Thyroid gland (tissue), 4 donors: Measurements from ENCODE around the gene SLC9A2. TPM values are rescaled to one million over a fixed set of nuclear protein-coding genes. Genes with fewer than 3 reads are reported as not detected.

Experiments used
- DNase-seq, 2 donors: peaks; one replicate each; pipeline ENCODE4 v3.0.0-alpha.2; 2019
- H3K27ac ChIP-seq, 3 donors: fragments of 200-600 bp; sonication (generic); 1 replicate in 2 of 3; 2 replicates in 1 of 3; pipeline ENCODE4 v1.5.1; 2016 to 2019; ENCODE audit warnings: mild to moderate bottlenecking in 1 of 3, moderate library complexity in 1 of 3
- H3K27me3 ChIP-seq: fragments of 200-600 bp; sonication (generic); one replicate; pipeline ENCODE4 v1.5.1; 2019
- H3K36me3 ChIP-seq, 2 donors: fragments of 200-600 bp; sonication (generic); one replicate each; pipeline ENCODE4 v1.5.1; 2016 to 2019
- H3K4me1 ChIP-seq, 2 donors: fragments of 200-600 bp; sonication (generic); one replicate each; pipeline ENCODE4 v1.5.1; 2017 to 2019
- H3K4me3 ChIP-seq, 3 donors: fragments of 200-600 bp; sonication (generic); replicated peaks in 1 of 3; 1 replicate in 2 of 3; 2 replicates in 1 of 3; pipeline ENCODE4 v1.5.1; 2016; ENCODE audit warnings: mild to moderate bottlenecking in 1 of 3
- H3K9me3 ChIP-seq: fragments of 200-600 bp; sonication (generic); one replicate; pipeline ENCODE4 v1.5.1; 2017
- POLR2A ChIP-seq, 2 donors: fragments of 450-650 bp; IDR thresholded peaks; one replicate each; pipeline ENCODE4 v1.6.1; 2017; ENCODE audit warnings: antibody characterized with exemption in 2 of 2, mild to moderate bottlenecking in 2 of 2, moderate library complexity in 1 of 2
- WGBS, 2 donors: methylation state at CpG; one replicate each; pipeline ENCODE4 v1.1.5; 2017; 5-methylcytosine and 5-hydroxymethylcytosine counted together
- intact Hi-C: fragments of 100-400 bp; cut with DNase I; formaldehyde crosslinking; loops from one replicate; pipeline ENCODE4 v1.15.1; 2023
- total RNA-seq, 4 donors: library from RNA; depleted of rRNA; stranded (reverse); fragments of >200 nt; gene quantifications; one replicate each; pipeline ENCODE4 v1.2.3, GENCODE V29; 2016
- TF ChIP-seq, protein P1 (sequence below), 6 experiments: fragments of 200-600 bp in 3 of 6; fragments of 450-650 bp in 3 of 6; sonication (generic) in 3 of 6; IDR thresholded peaks; one replicate each; pipeline ENCODE4 v1.5.1; 2016 to 2019; ENCODE audit warnings: antibody characterized with exemption in 6 of 6, mild to moderate bottlenecking in 2 of 6, inconsistent platforms in 1 of 6, moderate library complexity in 1 of 6

SLC9A2 gene
- total RNA-seq, 4 donors from 2014 or later, result 0.33 to 4.0 (median 0.87) TPM

DNA sequence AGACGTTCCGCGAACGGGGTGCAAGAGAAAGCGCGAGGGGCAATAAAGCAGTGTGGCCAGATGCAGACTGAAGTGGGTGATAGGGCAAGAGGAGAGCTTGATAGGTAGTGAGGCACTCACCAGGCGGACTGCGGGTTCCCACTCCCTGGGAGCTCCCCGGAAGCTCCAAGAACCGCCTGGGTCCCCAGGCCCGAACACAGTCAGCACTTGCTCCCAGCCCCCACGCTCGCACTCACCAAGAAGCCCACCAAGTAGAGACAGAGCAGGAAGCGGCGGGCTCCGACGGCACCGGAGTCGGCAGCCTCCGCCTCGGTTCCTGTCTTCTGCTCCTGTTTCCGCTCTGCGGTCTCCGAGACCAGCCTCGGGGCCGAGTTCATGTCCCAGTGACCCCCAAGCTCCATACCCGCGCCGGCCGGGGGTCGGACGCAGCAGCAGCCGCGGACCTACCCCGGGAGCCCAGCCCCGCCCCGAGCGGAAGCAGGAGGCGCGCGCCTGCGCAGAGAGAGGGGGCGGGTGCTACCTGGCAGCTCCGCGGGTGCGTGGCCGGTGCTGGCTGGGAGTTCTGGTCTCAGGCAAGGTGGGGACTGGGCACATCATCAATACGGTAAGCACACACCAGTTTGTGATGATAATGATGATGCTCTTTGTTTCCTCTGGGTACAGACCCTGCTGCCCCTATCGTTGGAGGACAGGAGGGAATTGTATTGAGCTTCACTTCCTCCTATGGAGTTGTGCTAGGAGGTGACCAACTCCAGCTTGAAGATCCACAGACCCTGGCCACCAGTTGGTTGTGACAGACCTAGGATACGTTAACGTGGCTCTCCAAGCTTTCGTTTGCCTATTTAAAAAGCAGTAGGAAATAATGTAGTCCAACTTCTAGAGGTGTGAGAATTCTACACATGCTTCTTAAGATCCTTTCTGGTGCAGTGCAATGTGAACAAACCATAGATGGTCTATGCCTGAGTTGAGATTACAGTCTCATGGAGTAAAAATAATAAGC lies 117.4 kb downstream of the SLC9A2 start:
- peaks cover 12 to 15% of the 10 kb centered on the region in 2 donors for H3K4me1 ChIP-seq
- TF ChIP-seq, protein P1, sequence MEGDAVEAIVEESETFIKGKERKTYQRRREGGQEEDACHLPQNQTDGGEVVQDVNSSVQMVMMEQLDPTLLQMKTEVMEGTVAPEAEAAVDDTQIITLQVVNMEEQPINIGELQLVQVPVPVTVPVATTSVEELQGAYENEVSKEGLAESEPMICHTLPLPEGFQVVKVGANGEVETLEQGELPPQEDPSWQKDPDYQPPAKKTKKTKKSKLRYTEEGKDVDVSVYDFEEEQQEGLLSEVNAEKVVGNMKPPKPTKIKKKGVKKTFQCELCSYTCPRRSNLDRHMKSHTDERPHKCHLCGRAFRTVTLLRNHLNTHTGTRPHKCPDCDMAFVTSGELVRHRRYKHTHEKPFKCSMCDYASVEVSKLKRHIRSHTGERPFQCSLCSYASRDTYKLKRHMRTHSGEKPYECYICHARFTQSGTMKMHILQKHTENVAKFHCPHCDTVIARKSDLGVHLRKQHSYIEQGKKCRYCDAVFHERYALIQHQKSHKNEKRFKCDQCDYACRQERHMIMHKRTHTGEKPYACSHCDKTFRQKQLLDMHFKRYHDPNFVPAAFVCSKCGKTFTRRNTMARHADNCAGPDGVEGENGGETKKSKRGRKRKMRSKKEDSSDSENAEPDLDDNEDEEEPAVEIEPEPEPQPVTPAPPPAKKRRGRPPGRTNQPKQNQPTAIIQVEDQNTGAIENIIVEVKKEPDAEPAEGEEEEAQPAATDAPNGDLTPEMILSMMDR (IDR thresholded peaks at IDR 0.05), result no peak
- peak in 1 of 2 donors; percentile 81 for TF ChIP-seq POLR2A (IDR thresholded peaks at IDR 0.05)
- no peaks in the 10 kb centered on the region for H3K36me3 ChIP-seq
- peak overlapping the region; percentile 38 to 69 (median 69) for H3K27ac ChIP-seq
- intact Hi-C loops, result no loop called here
- no peaks in the 10 kb centered on the region for H3K9me3 ChIP-seq
- H3K4me3 ChIP-seq, result peak overlapping the region; percentile 56 to 86 (median 75)
- WGBS, 2 donors, result 0 to 1% methylated on average over 39 to 42 of the region's 52 CpGs
- H3K27me3 ChIP-seq, result no peaks in the 10 kb centered on the region
- DNase-seq, result peak; percentile 82 to 85

DNA sequence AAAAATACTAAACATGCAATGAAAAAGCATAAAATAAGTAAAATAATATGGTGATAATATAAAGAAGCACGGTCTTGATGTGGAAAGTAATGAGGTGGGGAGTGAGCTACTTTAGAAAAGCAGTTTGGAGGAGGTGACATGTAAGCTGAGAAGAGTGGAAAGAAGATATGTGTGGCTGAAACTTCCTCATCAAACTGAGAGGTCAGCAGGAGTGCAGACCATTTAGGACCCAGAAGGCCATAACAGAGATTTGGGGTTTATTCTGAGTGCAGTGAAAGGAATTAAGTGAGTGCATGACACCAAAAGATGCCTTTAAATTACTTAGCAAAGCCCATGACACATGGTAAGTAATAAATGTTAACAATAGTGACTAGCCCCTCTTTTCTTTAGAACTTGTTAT lies 118.1 kb downstream of the SLC9A2 start:
- H3K9me3 ChIP-seq, result no peaks in the 10 kb centered on the region
- H3K4me1 ChIP-seq, result peaks cover 12 to 15% of the 10 kb centered on the region in 2 donors
- peak overlapping the region in 2 of 3 donors; percentile 56 to 86 for H3K4me3 ChIP-seq
- no peaks in the 10 kb centered on the region for H3K36me3 ChIP-seq
- no peak overlapping the region for H3K27ac ChIP-seq
- intact Hi-C loops, result no loop called here
- 74 to 78% methylated on average over 1 of the region's 1 CpG for WGBS, 2 donors
- DNase-seq, result no peak
- H3K27me3 ChIP-seq, result no peaks in the 10 kb centered on the region
- no peak for TF ChIP-seq POLR2A (IDR thresholded peaks at IDR 0.05)
- TF ChIP-seq, protein P1 (IDR thresholded peaks at IDR 0.05), result no peak

DNA sequence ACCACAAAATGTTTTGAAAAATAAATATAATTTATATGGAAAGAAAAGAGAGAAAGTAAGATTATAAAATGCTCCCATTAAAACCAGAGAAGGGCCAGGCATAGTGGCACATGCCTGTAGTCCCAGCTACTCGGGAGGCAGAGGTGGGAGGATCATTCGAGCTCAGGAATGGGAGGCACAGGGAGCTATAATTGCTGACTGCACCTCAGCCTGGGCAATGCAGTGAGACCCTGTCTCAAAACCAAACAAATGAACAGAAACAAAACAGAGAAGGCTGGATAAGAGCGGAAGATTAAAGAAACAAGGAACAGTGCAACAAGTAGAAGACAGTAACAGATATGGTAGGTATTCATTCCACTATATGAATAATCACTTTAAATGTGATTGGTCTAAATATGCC lies 123.9 kb downstream of the SLC9A2 start:
- TF ChIP-seq, protein P1 (IDR thresholded peaks at IDR 0.05), result no peak
- TF ChIP-seq POLR2A (IDR thresholded peaks at IDR 0.05), result no peak
- Histone ChIP-seq H3K9me3 (no peaks in the 10 kb centered on the region), H3K4me1 (no peaks in the 10 kb centered on the region), H3K4me3 (no peak overlapping the region), H3K27ac (no peak overlapping the region), H3K36me3 (no peaks in the 10 kb centered on the region), H3K27me3 (no peaks in the 10 kb centered on the region)
- 94 to 98% methylated on average over 3 of the region's 3 CpGs for WGBS, 2 donors
- intact Hi-C loops, result no loop called here
- no peak for DNase-seq

DNA sequence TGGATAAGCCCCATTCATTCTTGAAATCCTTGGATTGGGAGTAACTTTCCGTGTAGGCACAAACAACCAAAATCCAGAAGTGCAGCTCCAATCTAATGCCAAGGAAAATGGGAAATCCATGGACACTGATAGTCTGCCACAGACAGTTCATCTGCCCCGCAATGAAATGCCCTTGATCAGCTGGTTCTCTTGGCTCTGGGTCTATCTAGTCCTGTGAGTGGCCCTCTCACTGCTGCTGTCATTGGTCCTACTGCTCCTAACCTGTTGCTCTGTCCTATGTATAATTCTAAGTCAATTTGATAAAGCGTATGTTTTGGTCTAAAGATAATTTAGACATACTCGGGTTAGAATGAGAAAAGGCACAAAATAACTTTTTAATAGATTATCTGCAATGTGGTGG lies 128.8 kb downstream of the SLC9A2 start:
- Histone ChIP-seq H3K9me3 (no peaks in the 10 kb centered on the region), H3K4me1 (no peaks in the 10 kb centered on the region), H3K4me3 (no peak overlapping the region), H3K36me3 (no peaks in the 10 kb centered on the region), H3K27ac (no peak overlapping the region), H3K27me3 (no peaks in the 10 kb centered on the region)
- TF ChIP-seq POLR2A (IDR thresholded peaks at IDR 0.05), result no peak
- TF ChIP-seq, protein P1 (IDR thresholded peaks at IDR 0.05), result no peak
- WGBS, 2 donors, result 94% methylated on average over 4 of the region's 4 CpGs
- DNase-seq, result no peak
- intact Hi-C loops, result no loop called here

DNA sequence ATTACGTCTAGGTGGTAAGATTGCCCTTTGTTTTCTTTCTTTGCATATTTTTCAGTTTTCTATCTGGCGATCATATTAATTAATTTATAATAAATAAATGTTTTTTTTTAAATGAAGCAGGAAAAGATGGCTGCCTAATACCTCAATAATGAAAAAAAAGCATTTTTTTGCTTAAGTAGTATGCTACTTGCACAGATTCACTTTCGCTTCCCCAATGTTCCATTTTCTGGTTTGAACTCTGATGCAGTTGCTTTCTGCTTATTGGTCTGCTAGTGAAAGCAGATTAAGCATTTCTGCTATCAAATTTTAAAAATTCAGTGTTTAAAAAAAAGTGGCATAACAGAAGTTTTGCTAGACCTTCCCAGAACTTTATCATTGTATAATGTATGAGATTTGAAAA lies 130.6 kb downstream of the SLC9A2 start:
- intact Hi-C loops, result no loop called here
- no peak for TF ChIP-seq POLR2A (IDR thresholded peaks at IDR 0.05)
- TF ChIP-seq, protein P1 (IDR thresholded peaks at IDR 0.05), result no peak
- Histone ChIP-seq H3K36me3 (no peaks in the 10 kb centered on the region), H3K9me3 (no peaks in the 10 kb centered on the region), H3K27me3 (no peaks in the 10 kb centered on the region), H3K4me1 (no peaks in the 10 kb centered on the region), H3K4me3 (no peak overlapping the region), H3K27ac (no peak overlapping the region)
- no peak for DNase-seq
- WGBS, 2 donors, result 84% methylated on average over 3 of the region's 3 CpGs
